Smooth muscle cell (in vitro differentiated cells): Measurements from ENCODE around the gene VMP1. TPM values are rescaled to one million over a fixed set of nuclear protein-coding genes. Genes with fewer than 3 reads are reported as not detected.
"Not testable (repeated sequence)": the region's sequence is repeated elsewhere in the genome, so short reads cannot be mapped to it uniquely, and the experiment has no call there.

ENCODE experiments used
- DNase-seq: peaks from one replicate; lab custom pipeline; 2025; ENCODE audit not compliant: unreplicated experiment; lab: John Stamatoyannopoulos, UW
- H2AFZ ChIP-seq: fragments of 200-600 bp; sonication (generic); 2 replicates; pipeline ENCODE4 v1.6.0; 2016; ENCODE audit warnings: antibody characterized with exemption, low read depth, mild to moderate bottlenecking
- H3F3A ChIP-seq: fragments of 200-600 bp; sonication (generic); 2 replicates; pipeline ENCODE4 v1.6.0; 2017; ENCODE audit warnings: antibody characterized with exemption, low read depth
- H3K27ac ChIP-seq: fragments of 200-600 bp; sonication (generic); 2 replicates; pipeline ENCODE4 v1.5.1; 2016; ENCODE audit warnings: low read depth, mild to moderate bottlenecking
- H3K27me3 ChIP-seq: fragments of 200-600 bp; sonication (generic); 2 replicates; pipeline ENCODE4 v1.6.1; 2016; ENCODE audit warnings: low read depth, mild to moderate bottlenecking
- H3K36me3 ChIP-seq: fragments of 200-600 bp; sonication (generic); 2 replicates; pipeline ENCODE4 v1.5.1; 2016; ENCODE audit warnings: low read depth
- H3K4me1 ChIP-seq: fragments of 200-600 bp; sonication (generic); 2 replicates; pipeline ENCODE4 v1.5.1; 2016; ENCODE audit warnings: low read depth
- H3K4me2 ChIP-seq: fragments of 200-600 bp; sonication (generic); 2 replicates; pipeline ENCODE4 v1.6.0; 2016; ENCODE audit warnings: mild to moderate bottlenecking
- H3K4me3 ChIP-seq: fragments of 200-600 bp; sonication (generic); 2 replicates; pipeline ENCODE4 v1.5.1; 2016; ENCODE audit warnings: mild to moderate bottlenecking
- H3K79me2 ChIP-seq: fragments of 200-600 bp; sonication (generic); 2 replicates; pipeline ENCODE4 v1.6.0; 2016; ENCODE audit warnings: low read depth, mild to moderate bottlenecking
- H3K9ac ChIP-seq: fragments of 200-600 bp; sonication (generic); 2 replicates; pipeline ENCODE4 v1.6.0; 2016; ENCODE audit warnings: low read depth
- H3K9me3 ChIP-seq: fragments of 200-600 bp; sonication (generic); replicated peaks from 2 replicates; pipeline ENCODE4 v1.5.1; 2016; ENCODE audit warnings: low read depth
- H4K20me1 ChIP-seq: fragments of 200-600 bp; sonication (generic); 2 replicates; pipeline ENCODE4 v1.6.0; 2016; ENCODE audit warnings: low read depth
- WGBS: methylation state at CpG from one replicate; pipeline ENCODE4 v1.1.7; 2016; ENCODE audit warnings: low lambda C conversion rate; 5-methylcytosine and 5-hydroxymethylcytosine counted together
- polyA plus RNA-seq: library from polyadenylated mRNA; unstranded; fragments of >200 nt; fragmentation: Nextera tagmentation; extraction: Ambion mirVana; gene quantifications from 2 replicates; pipeline ENCODE4 v1.2.1, GENCODE V29; 2016
- total RNA-seq: library from RNA; depleted of rRNA; stranded (reverse); fragments of >200 nt; gene quantifications from 2 replicates; pipeline ENCODE4 v1.2.3, GENCODE V29; 2014
- TF ChIP-seq, protein P1 (sequence below): fragments of 200-600 bp; sonication (generic); IDR thresholded peaks from 2 replicates; pipeline ENCODE4 v1.5.1; 2017; ENCODE audit warnings: borderline replicate concordance, mild to moderate bottlenecking, antibody characterized with exemption; ENCODE audit not compliant: insufficient read depth, poor library complexity, severe bottlenecking

Gene VMP1
- total and polyA plus RNA-seq, 2 experiments from 2014 or later: 102 to 545 TPM

DNA sequence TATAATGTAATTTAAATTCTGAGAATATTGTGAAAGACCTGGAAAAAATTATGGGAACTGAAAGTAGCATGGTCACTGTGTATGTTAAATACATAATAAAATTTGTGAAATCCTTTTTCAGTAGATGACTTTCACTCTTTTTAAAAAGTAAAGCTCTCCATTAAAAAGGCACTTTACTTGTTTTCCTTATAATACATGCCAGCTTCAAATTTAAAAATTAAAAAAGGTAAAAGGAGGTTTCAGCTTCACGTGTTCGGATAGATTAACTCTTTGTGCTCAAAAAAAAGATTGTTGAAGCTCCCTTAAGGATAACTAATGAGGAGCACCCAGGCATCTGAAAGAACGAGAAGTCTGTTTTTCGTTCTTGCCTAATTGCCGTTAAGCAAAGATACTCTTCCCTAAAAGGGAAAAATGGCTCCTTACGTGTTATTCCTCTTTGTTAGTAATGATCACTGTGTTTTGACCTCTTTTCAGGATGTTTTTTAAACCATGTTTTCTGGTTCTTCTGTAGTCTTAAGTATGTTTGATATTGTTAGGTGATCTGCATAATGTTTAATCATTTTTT, 97.5 kb downstream of the VMP1 start:
- Histone ChIP-seq H3K79me2 (peaks cover 50% of the 10 kb centered on the region), H3K9ac (peak overlapping the region; percentile 77), H2AFZ (peak overlapping the region; percentile 19), H3K27ac (peak overlapping the region; percentile 90), H3K36me3 (no peaks in the 10 kb centered on the region), H3F3A (peaks cover 16% of the 10 kb centered on the region), H3K4me2 (peak overlapping the region; percentile 87), H3K27me3 (no peaks in the 10 kb centered on the region), H3K4me3 (peak overlapping the region; percentile 46), H3K4me1 (peaks cover 24% of the 10 kb centered on the region), H3K9me3 (no peaks in the 10 kb centered on the region), H4K20me1 (no peaks in the 10 kb centered on the region)
- DNase-seq: no peak
- TF ChIP-seq, protein P1, sequence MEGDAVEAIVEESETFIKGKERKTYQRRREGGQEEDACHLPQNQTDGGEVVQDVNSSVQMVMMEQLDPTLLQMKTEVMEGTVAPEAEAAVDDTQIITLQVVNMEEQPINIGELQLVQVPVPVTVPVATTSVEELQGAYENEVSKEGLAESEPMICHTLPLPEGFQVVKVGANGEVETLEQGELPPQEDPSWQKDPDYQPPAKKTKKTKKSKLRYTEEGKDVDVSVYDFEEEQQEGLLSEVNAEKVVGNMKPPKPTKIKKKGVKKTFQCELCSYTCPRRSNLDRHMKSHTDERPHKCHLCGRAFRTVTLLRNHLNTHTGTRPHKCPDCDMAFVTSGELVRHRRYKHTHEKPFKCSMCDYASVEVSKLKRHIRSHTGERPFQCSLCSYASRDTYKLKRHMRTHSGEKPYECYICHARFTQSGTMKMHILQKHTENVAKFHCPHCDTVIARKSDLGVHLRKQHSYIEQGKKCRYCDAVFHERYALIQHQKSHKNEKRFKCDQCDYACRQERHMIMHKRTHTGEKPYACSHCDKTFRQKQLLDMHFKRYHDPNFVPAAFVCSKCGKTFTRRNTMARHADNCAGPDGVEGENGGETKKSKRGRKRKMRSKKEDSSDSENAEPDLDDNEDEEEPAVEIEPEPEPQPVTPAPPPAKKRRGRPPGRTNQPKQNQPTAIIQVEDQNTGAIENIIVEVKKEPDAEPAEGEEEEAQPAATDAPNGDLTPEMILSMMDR: no peak
- 20% methylated on average over 6 of the region's 6 CpGs for WGBS

DNA sequence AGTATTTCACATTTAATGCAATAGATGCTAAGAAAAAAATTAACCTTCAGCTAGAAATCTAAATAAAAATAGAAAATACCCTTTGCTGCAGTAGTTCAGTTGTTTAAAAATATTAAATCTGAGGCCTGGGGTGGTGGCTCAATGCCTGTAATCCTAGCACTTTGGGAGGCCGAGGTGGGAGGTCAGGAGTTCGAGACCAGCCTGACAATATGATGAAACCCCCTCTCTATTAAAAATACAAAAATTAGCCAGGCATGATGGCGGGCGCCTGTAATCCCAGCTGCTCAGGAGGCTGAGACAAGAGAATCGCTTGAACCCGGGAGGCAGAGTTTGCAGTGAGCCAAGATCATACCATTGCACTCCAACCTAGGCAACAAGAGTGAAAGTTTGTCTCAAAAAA, 98.9 kb downstream of the VMP1 start:
- Histone ChIP-seq H3F3A (peaks cover 16% of the 10 kb centered on the region), H3K27ac (peak overlapping the region; percentile 90), H3K79me2 (peaks cover 50% of the 10 kb centered on the region), H3K4me1 (peaks cover 24% of the 10 kb centered on the region)
- H3K4me2 ChIP-seq, H2AFZ ChIP-seq, H3K4me3 ChIP-seq, H3K9me3 ChIP-seq, H3K27me3 ChIP-seq, H4K20me1 ChIP-seq, DNase-seq, H3K9ac ChIP-seq, H3K36me3 ChIP-seq: not testable (repeated sequence)
- 99% methylated on average over 6 of the region's 6 CpGs for WGBS

DNA sequence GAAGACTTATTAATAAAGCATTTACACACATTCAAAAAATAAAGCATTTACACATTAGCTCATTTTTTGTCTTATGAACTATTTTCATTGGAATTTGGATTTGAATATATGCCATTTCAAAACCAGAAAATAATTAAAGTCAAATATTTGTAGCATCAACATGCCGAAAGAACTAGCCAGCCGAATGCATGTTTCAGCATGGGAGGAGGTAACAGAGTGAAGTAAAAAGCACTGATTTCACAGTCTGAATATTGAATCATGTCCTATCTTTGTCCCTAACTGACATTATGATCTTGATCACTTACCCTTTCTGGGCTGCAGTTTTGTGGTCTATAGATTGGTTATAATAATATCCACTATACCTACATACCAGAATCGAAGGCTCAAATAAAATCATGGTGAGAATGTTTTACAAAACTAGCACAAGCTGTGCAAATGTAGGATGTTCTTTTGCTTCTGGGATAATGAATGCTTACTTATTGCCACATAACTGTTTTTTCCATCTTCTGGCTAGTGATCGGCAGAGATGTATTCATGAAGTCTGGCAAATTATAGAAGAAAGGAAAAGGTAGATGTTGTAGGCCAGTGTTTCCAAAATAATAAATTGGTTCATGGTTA, 100.5 kb downstream of the VMP1 start:
- Histone ChIP-seq H3K4me3 (no peak overlapping the region), H3K27ac (peak overlapping the region; percentile 36), H3K9me3 (no peaks in the 10 kb centered on the region), H2AFZ (no peak overlapping the region), H3K27me3 (no peaks in the 10 kb centered on the region), H3K79me2 (peaks cover 39% of the 10 kb centered on the region), H3K9ac (no peak overlapping the region), H4K20me1 (no peaks in the 10 kb centered on the region), H3K4me1 (peaks cover 24% of the 10 kb centered on the region), H3K4me2 (no peak overlapping the region), H3F3A (peaks cover 6% of the 10 kb centered on the region), H3K36me3 (peaks cover 9% of the 10 kb centered on the region)
- no peak for DNase-seq
- whole genome bisulfite sequencing: 93% methylated on average over 4 of the region's 4 CpGs
- TF ChIP-seq, protein P1: no peak

DNA sequence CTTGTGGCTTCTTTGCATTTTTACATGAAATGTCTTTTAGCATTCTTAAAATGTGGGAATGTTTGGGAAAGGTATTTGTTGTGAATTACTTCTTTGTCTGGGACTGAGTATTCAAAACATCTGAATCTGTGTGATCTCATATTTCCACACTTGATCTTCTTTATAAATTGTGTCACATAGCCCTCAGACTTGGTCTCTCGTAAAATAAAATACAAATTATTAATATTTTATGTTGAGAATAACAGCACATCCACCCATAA, 103.4 kb downstream of the VMP1 start:
- WGBS: 92% methylated on average over 1 of the region's 1 CpG
- TF ChIP-seq, protein P1: no peak
- no peaks in the 10 kb centered on the region for H3K9me3 ChIP-seq

More for the DNA sequence above, 103.4 kb downstream of the VMP1 start:
- no peak overlapping the region for H3K4me3 ChIP-seq
- peaks cover 2% of the 10 kb centered on the region for H3K4me1 ChIP-seq
- H3K36me3 ChIP-seq: peaks cover 9% of the 10 kb centered on the region
- peak overlapping the region; percentile 54 for H3K27ac ChIP-seq
- peaks cover 17% of the 10 kb centered on the region for H3F3A ChIP-seq
- H3K4me2 ChIP-seq: no peak overlapping the region
- H3K79me2 ChIP-seq: peaks cover 19% of the 10 kb centered on the region
- DNase-seq: no peak
- no peaks in the 10 kb centered on the region for H3K27me3 ChIP-seq
- H2AFZ ChIP-seq: no peak overlapping the region
- no peaks in the 10 kb centered on the region for H4K20me1 ChIP-seq
- no peak overlapping the region for H3K9ac ChIP-seq
